RWPE2 (cell line): ENCODE results near the gene SPTLC2.

Experiments used
- ATAC-seq: fragments of 200-7000 bp; cut with Tn5 transposase; 3 replicates; pipeline ENCODE4 v1.9.1; 2021; ENCODE audit warnings: low read depth
- DNase-seq: peaks from one replicate; pipeline ENCODE4 v3.0.0-alpha.2; 2020; ENCODE audit warnings: low spot score
- H3K27ac ChIP-seq: fragments of 450-650 bp; 2 replicates; pipeline ENCODE4 v1.5.1; 2017; ENCODE audit warnings: mild to moderate bottlenecking; ENCODE audit not compliant: poor library complexity, severe bottlenecking
- H3K27me3 ChIP-seq: fragments of 250-450 bp; sonication (Bioruptor Pico); 2 replicates; pipeline ENCODE4 v1.5.1; 2021; ENCODE audit warnings: mild to moderate bottlenecking, moderate library complexity; ENCODE audit not compliant: insufficient read depth, poor library complexity, severe bottlenecking
- H3K36me3 ChIP-seq: fragments of 250-450 bp; sonication (Bioruptor Pico); 2 replicates; pipeline ENCODE4 v1.5.1; 2020; ENCODE audit warnings: low read depth, mild to moderate bottlenecking, moderate library complexity
- H3K4me1 ChIP-seq: fragments of 250-450 bp; sonication (Bioruptor Pico); 2 replicates; pipeline ENCODE4 v1.5.1; 2021; ENCODE audit warnings: mild to moderate bottlenecking, moderate library complexity; ENCODE audit not compliant: insufficient read depth, poor library complexity, severe bottlenecking
- H3K4me3 ChIP-seq: fragments of 250-450 bp; sonication (Bioruptor Pico); 2 replicates; pipeline ENCODE4 v1.5.1; 2021; ENCODE audit warnings: mild to moderate bottlenecking, moderate library complexity; ENCODE audit not compliant: severe bottlenecking
- H3K9me3 ChIP-seq: fragments of 250-450 bp; sonication (Bioruptor Pico); 2 replicates; pipeline ENCODE4 v1.5.1; 2021; ENCODE audit warnings: mild to moderate bottlenecking, moderate library complexity; ENCODE audit not compliant: severe bottlenecking
- CTCF ChIP-seq: fragments of 450-650 bp; IDR thresholded peaks from one replicate; pipeline ENCODE4 v1.5.1; 2017; ENCODE audit warnings: mild to moderate bottlenecking, moderate library complexity; ENCODE audit not compliant: poor library complexity, severe bottlenecking

The SPTLC2 gene

GRCh38 chr14:77505031-77505430 is 111.4 kb downstream of the SPTLC2 start:
- peaks cover 19% of the 10 kb centered on the region; the same call in 1 of the 2 replicates for H3K36me3 ChIP-seq
- H3K4me1 ChIP-seq = peaks cover 11% of the 10 kb centered on the region
- H3K4me3 ChIP-seq = no peak overlapping the region
- ATAC-seq = no peak
- H3K27ac ChIP-seq = no peak overlapping the region
- no peak for DNase-seq
- peaks cover 5% of the 10 kb centered on the region for H3K27me3 ChIP-seq
- TF ChIP-seq CTCF = no peak
- no peaks in the 10 kb centered on the region for H3K9me3 ChIP-seq

GRCh38 chr14:77503138-77503537 is 113.3 kb downstream of the SPTLC2 start:
- Histone ChIP-seq H3K4me1 (peaks cover 2% of the 10 kb centered on the region), H3K4me3 (no peak overlapping the region), H3K27ac (no peak overlapping the region), H3K36me3 (peaks cover 12% of the 10 kb centered on the region; the same call in 1 of the 2 replicates), H3K9me3 (no peaks in the 10 kb centered on the region), H3K27me3 (peaks cover 20% of the 10 kb centered on the region)
- DNase-seq = no peak
- ATAC-seq = no peak
- no peak for TF ChIP-seq CTCF

GRCh38 chr14:77502109-77502782 is 114.2 kb downstream of the SPTLC2 start:
- Histone ChIP-seq H3K27ac (no peak overlapping the region), H3K4me1 (no peaks in the 10 kb centered on the region), H3K36me3 (peaks cover 3% of the 10 kb centered on the region; the same call in 1 of the 2 replicates), H3K4me3 (no peak overlapping the region), H3K9me3 (no peaks in the 10 kb centered on the region), H3K27me3 (peaks cover 25% of the 10 kb centered on the region)
- DNase-seq (no peak), ATAC-seq (no peak)
- TF ChIP-seq CTCF = no peak

DNA sequence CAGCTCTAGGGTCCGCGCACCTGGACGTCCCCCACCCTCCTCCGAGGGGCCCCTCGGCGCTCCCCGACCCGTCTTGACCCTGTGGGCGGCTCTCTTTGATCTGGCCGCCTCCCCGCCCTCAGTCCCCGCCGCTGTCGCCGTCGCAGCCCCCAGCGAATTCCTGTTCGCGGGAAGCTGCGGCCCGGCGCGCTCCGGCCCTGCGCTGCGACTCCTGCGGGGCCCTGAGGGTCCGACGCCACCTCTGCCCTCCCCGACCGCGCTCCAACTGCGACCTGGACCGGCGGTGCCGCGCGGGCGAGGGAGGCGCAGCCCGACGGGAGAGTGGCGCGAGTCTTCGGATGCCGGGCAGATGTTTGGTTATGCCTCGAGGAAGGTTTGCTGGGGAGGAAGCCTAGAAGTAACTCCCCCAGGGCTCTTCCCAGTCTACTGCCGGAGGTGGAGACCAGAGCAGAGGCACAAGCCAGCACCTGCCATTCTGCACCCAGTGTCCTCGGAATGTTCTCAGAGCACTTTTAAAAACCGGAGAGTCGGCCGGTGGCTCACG is 117.4 kb downstream of the SPTLC2 start:
- DNase-seq (no peak), ATAC-seq (peak; percentile 39)
- Histone ChIP-seq H3K4me3 (peak overlapping the region; percentile 33), H3K4me1 (no peaks in the 10 kb centered on the region), H3K27me3 (peaks cover 25% of the 10 kb centered on the region), H3K27ac (no peak overlapping the region), H3K9me3 (no peaks in the 10 kb centered on the region), H3K36me3 (peaks cover 3% of the 10 kb centered on the region; the same call in 1 of the 2 replicates)
- no peak for TF ChIP-seq CTCF
